HCT116 (cell line): Measurements from ENCODE around the gene CCDC14. TPM values are rescaled to one million over a fixed set of nuclear protein-coding genes. Genes with fewer than 3 reads are reported as not detected.

ENCODE experiments used
- ATAC-seq: fragments of 200-7000 bp; cut with Tn5 transposase; 2 replicates; pipeline ENCODE4 v1.9.1; 2020; ENCODE audit warnings: mild to moderate bottlenecking, moderate library complexity
- BruUV-seq: library from RNA; stranded (reverse); fragments of 400-500 nt; replicated peaks from 2 replicates; lab custom pipeline; 2021; lab: Mats Ljungman, UMichigan
- CTCF ChIA-PET: fragments of 300-600 bp; sonication (Branson Sonifier 250); formaldehyde crosslinking; loops from one replicate; lab custom pipeline; 2021; ENCODE audit warnings: antibody characterized with exemption; lab: Charles Lee
- POLR2A ChIA-PET: fragments of 300-600, 350-600 bp; sonication (Branson Sonifier 250); formaldehyde crosslinking; loops from one replicate; lab custom pipeline; 2021; ENCODE audit warnings: antibody characterized with exemption; lab: Charles Lee
- RAD21 ChIA-PET, 2 experiments: fragments of 300-600 bp; sonication (Branson Sonifier 250); formaldehyde crosslinking; loops; one replicate each; lab custom pipeline; 2023; ENCODE audit warnings: low total read pairs in 2 of 2; ENCODE audit not compliant: uncharacterized antibody in 2 of 2, unreplicated experiment in 2 of 2, low non-redundant PET in 1 of 2; lab: Charles Lee
- DNase-seq: peaks from one replicate; pipeline ENCODE4 v3.0.0-alpha.2; 2010; ENCODE audit warnings: low read depth, low spot score
- H2AFZ ChIP-seq: fragments of 200-600 bp; shearing (Covaris generic), sonication (generic); 2 replicates; pipeline ENCODE4 v1.6.1; 2017; ENCODE audit warnings: low read depth, mixed run types, mixed read lengths, antibody characterized with exemption, low read length; ENCODE audit not compliant: poor library complexity, severe bottlenecking
- H3K27ac ChIP-seq: 2 replicates; pipeline ENCODE4 v1.5.1; 2012; ENCODE audit warnings: low read depth, low read length
- H3K27me3 ChIP-seq: fragments of 200-600 bp; sonication (generic); 2 replicates; pipeline ENCODE4 v1.6.1; 2016; ENCODE audit warnings: mixed run types, low read length, mixed read lengths; ENCODE audit not compliant: insufficient read depth
- H3K36me3 ChIP-seq, 2 experiments: fragments of 200-500 bp in 1 of 2; fragments of 200-600 bp in 1 of 2; sonication (Bioruptor generic) in 1 of 2; sonication (generic) in 1 of 2; 2 replicates each; pipeline versions ENCODE4 v1.5.1 to v1.6.1; 2014 to 2016; ENCODE audit warnings: low read length in 2 of 2, inconsistent platforms in 1 of 2, mixed read lengths in 1 of 2, mixed run types in 1 of 2; ENCODE audit not compliant: insufficient read depth in 2 of 2, control insufficient read depth in 1 of 2
- H3K4me1 ChIP-seq, 2 experiments: fragments of 200-600 bp in 1 of 2; sonication (generic) in 1 of 2; 2 replicates each; pipeline versions ENCODE4 v1.5.1 to v1.6.1; 2012 to 2017; ENCODE audit warnings: low read length in 2 of 2, inconsistent platforms in 1 of 2, mild to moderate bottlenecking in 1 of 2, mixed read lengths in 1 of 2, mixed run types in 1 of 2, moderate library complexity in 1 of 2; ENCODE audit not compliant: insufficient read depth in 2 of 2, control insufficient read depth in 1 of 2
- H3K4me2 ChIP-seq: fragments of 200-600 bp; sonication (generic); 2 replicates; pipeline ENCODE4 v1.6.1; 2017; ENCODE audit warnings: mixed run types, low read length, mixed read lengths
- H3K4me3 ChIP-seq, 2 experiments: fragments of 200-600 bp in 1 of 2; sonication (generic) in 1 of 2; replicated peaks in 1 of 2; 2 replicates each; pipeline ENCODE4 v1.5.1; 2011 to 2016; ENCODE audit warnings: low read length in 2 of 2, control low read depth in 1 of 2, low read depth in 1 of 2, mild to moderate bottlenecking in 1 of 2, mixed read lengths in 1 of 2, mixed run types in 1 of 2
- H3K79me2 ChIP-seq: fragments of 200-600 bp; sonication (generic); 2 replicates; pipeline ENCODE4 v1.6.1; 2017; ENCODE audit warnings: mild to moderate bottlenecking, mixed run types, low read length, moderate library complexity, mixed read lengths; ENCODE audit not compliant: insufficient read depth
- H3K9ac ChIP-seq: fragments of 200-600 bp; sonication (generic); 2 replicates; pipeline ENCODE4 v1.6.1; 2016; ENCODE audit warnings: low read length, mixed read lengths
- H3K9me2 ChIP-seq: fragments of 200-600 bp; sonication (generic), shearing (Covaris generic); 2 replicates; pipeline ENCODE4 v1.6.1; 2017; ENCODE audit warnings: mixed run types, mild to moderate bottlenecking, moderate library complexity; ENCODE audit not compliant: insufficient read depth
- H3K9me3 ChIP-seq, 2 experiments: fragments of 200-500 bp in 1 of 2; fragments of 200-600 bp in 1 of 2; sonication (Bioruptor generic) in 1 of 2; sonication (generic) in 1 of 2; 2 replicates each; pipeline ENCODE4 v1.6.1; 2014 to 2017; ENCODE audit warnings: low read length in 2 of 2, mixed read lengths in 2 of 2, inconsistent platforms in 1 of 2, low read depth in 1 of 2, mild to moderate bottlenecking in 1 of 2, mixed run types in 1 of 2, moderate library complexity in 1 of 2; ENCODE audit not compliant: control insufficient read depth in 1 of 2, insufficient read depth in 1 of 2
- H4K20me1 ChIP-seq: fragments of 200-600 bp; sonication (generic), shearing (Covaris generic); 2 replicates; pipeline ENCODE4 v1.6.1; 2017; ENCODE audit warnings: mixed run types, mild to moderate bottlenecking, moderate library complexity; ENCODE audit not compliant: insufficient read depth
- CBX3 ChIP-seq: IDR thresholded peaks from 2 replicates; pipeline ENCODE4 v1.6.1; 2012; ENCODE audit warnings: low read depth
- CEBPB ChIP-seq: IDR thresholded peaks from 2 replicates; pipeline ENCODE4 v1.6.1; 2012; ENCODE audit warnings: low read depth
- EGR1 ChIP-seq: IDR thresholded peaks from 2 replicates; pipeline ENCODE4 v1.6.1; 2012; ENCODE audit warnings: low read depth
- EZH2 ChIP-seq: fragments of 200-600 bp; sonication (generic); IDR thresholded peaks from 2 replicates; pipeline ENCODE4 v1.6.1; 2017; ENCODE audit warnings: antibody characterized with exemption, mixed run types
- EZH2phosphoT487 ChIP-seq: fragments of 200-600 bp; IDR thresholded peaks from 2 replicates; pipeline ENCODE4 v1.6.1; 2018; ENCODE audit warnings: antibody characterized with exemption, borderline replicate concordance
- SP1 ChIP-seq: IDR thresholded peaks from 2 replicates; pipeline ENCODE4 v1.6.1; 2012; ENCODE audit warnings: low read depth
- TCF7L2 ChIP-seq: IDR thresholded peaks from 2 replicates; pipeline ENCODE4 v1.7.0; 2011; ENCODE audit warnings: borderline replicate concordance, inconsistent platforms; ENCODE audit not compliant: insufficient read depth, insufficient read length; ENCODE audit errors: extremely low read depth
- intact Hi-C: fragments of 100-400 bp; cut with micrococcal nuclease; formaldehyde crosslinking; loops from 2 replicates; pipeline ENCODE4 v1.10.0; 2022
- total RNA-seq: library from RNA; stranded (reverse); gene quantifications from one replicate; pipeline ENCODE4 v1.2.1, GENCODE V29; 2021; ENCODE audit not compliant: unreplicated experiment
- TF ChIP-seq, protein P1 (sequence below): IDR thresholded peaks from 2 replicates; pipeline ENCODE4 v1.6.1; 2011; ENCODE audit warnings: mild to moderate bottlenecking, low read length, moderate library complexity; ENCODE audit not compliant: insufficient replicate concordance; ENCODE audit errors: extremely low read depth

Gene CCDC14
- total RNA-seq, 1 experiment from 2014 or later = 54.5 TPM

GRCh38 chr3:123920383-123920782 lies 40.6 kb downstream of the CCDC14 start:
- Histone ChIP-seq H3K79me2 (no peaks in the 10 kb centered on the region; the same call in 1 of the 2 replicates), H2AFZ (no peak overlapping the region), H4K20me1 (no peaks in the 10 kb centered on the region), H3K9me3 (0 out of 4 replicates have a peak, but pooled peaks cover 0 to 3% of the 10 kb centered on the region in 2 experiments), H3K9ac (no peak overlapping the region), H3K27me3 (no peaks in the 10 kb centered on the region), H3K36me3 (peaks cover 10 to 12% of the 10 kb centered on the region in 2 experiments; a peak in 2 of 4 replicates), H3K9me2 (no peaks in the 10 kb centered on the region), H3K4me1 (no peaks in the 10 kb centered on the region), H3K4me2 (no peak overlapping the region), H3K27ac (no peak overlapping the region), H3K4me3 (no peak overlapping the region)
- ChIA-PET CTCF (no interaction called here), RAD21 (no interaction called here), POLR2A (no interaction called here)
- no peak for TF ChIP-seq CBX3
- no peak for TF ChIP-seq TCF7L2
- TF ChIP-seq EZH2phosphoT487 = no peak
- TF ChIP-seq, protein P1, sequence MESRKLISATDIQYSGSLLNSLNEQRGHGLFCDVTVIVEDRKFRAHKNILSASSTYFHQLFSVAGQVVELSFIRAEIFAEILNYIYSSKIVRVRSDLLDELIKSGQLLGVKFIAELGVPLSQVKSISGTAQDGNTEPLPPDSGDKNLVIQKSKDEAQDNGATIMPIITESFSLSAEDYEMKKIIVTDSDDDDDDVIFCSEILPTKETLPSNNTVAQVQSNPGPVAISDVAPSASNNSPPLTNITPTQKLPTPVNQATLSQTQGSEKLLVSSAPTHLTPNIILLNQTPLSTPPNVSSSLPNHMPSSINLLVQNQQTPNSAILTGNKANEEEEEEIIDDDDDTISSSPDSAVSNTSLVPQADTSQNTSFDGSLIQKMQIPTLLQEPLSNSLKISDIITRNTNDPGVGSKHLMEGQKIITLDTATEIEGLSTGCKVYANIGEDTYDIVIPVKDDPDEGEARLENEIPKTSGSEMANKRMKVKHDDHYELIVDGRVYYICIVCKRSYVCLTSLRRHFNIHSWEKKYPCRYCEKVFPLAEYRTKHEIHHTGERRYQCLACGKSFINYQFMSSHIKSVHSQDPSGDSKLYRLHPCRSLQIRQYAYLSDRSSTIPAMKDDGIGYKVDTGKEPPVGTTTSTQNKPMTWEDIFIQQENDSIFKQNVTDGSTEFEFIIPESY = no peak
- no peak for TF ChIP-seq CEBPB
- no peak for TF ChIP-seq EZH2
- no TSS peak for BruUV-seq
- intact Hi-C loops = no loop called here
- DNase-seq (no peak), ATAC-seq (no peak)

DNA sequence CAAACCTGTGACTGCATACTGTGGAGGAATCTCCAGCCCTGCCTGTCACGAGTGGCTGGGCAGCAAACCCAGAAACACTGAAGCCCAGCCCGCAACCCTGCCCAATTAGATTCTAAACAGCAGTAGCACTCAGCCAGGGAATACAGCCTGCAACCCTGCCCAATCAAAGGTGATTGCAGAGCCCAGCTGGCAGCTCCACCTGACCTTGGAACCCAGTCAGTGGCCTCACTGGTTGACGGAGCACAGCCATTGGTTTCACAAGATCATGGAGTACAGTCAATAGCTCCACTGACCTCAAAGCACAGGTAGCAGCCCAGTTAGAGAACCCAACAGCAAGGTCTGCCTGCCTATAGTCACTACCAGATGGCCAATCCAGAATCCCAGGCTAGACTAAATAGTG lies 41.7 kb downstream of the CCDC14 start:
- DNase-seq = no peak
- Histone ChIP-seq H3K27ac (no peak overlapping the region), H3K9me2 (no peaks in the 10 kb centered on the region), H4K20me1 (no peaks in the 10 kb centered on the region), H3K9me3 (0 out of 4 replicates have a peak, but pooled peaks cover 0 to 3% of the 10 kb centered on the region in 2 experiments), H3K4me2 (no peak overlapping the region), H3K4me3 (no peak overlapping the region), H3K4me1 (no peaks in the 10 kb centered on the region), H3K27me3 (no peaks in the 10 kb centered on the region), H2AFZ (no peak overlapping the region), H3K79me2 (no peaks in the 10 kb centered on the region; the same call in 1 of the 2 replicates), H3K36me3 (peaks cover 12% of the 10 kb centered on the region in 2 experiments; a peak in 2 of 4 replicates), H3K9ac (no peak overlapping the region)
- no TSS peak for BruUV-seq
- TF ChIP-seq CBX3 (no peak), SP1 (no peak), EGR1 (no peak)
- intact Hi-C loops = no loop called here
- ChIA-PET RAD21 (no interaction called here), POLR2A (no interaction called here), CTCF (no interaction called here)
- no peak for ATAC-seq
